ENCODE results near the gene TNKS1BP1. TPM values are rescaled to one million over a fixed set of nuclear protein-coding genes. Genes with fewer than 3 reads are reported as not detected.
"Not testable (repeated sequence)": the region's sequence is repeated elsewhere in the genome, so short reads cannot be mapped to it uniquely, and the experiment has no call there.

The TNKS1BP1 gene
- polyA plus RNA-seq (ENCODE audit: insufficient read length): 121 TPM

GRCh38 chr11:57324886-57325734 lies at the start of gene TNKS1BP1:
TSS of gene TNKS1BP1 (minus strand) at chr11:57324952. CDS start at chr11:57321885, 3,067 bp downstream.
- DNase-seq (ENCODE audit: low read depth): peak; percentile 88

- DNase-seq (ENCODE audit: low read depth): no peak
These were observed 48.4 kb upstream of the TNKS1BP1 start for GRCh38 chr11:57373146-57373545.

DNA sequence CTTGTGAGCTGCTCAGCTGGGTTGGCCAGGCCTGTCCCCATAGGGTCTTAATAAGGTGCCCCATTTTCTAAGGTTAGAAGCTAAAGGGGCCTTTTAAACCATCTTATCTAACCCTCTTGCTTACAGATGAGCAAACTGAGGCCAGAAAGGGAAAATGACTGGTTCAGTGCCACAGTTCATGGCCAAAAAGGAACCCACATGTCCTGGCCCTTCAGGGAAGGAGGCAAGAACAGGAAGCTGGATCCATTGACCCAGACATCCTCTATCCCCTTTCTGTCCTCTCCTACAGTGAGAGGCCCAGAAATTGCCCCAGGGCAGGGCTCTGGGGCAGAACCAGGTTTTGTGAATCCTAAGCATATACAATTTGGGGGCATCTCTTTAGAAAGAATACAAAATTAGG lies 46.2 kb upstream of the TNKS1BP1 start:
- no peak for DNase-seq (ENCODE audit: low read depth)

DNA sequence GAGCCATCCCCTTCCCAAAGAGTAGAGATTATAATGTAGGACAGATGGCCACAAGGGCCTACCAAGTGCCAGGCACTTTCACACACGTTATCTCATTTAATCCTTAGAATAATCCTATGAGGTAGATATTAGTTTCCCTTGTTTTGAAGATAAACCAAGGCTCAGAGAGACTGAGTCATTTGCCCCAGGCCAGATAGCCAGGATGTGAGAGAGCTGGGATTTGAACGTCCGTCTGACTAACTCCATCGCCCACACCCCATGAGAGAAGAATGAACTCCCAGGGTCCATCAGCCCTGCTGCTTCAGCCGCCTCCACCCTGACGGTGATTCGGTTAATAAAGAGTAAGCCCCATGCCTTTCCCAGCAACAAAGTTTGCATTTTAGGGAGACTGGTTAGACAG lies 45.5 kb upstream of the TNKS1BP1 start:
- DNase-seq (ENCODE audit: low read depth): no peak

DNA sequence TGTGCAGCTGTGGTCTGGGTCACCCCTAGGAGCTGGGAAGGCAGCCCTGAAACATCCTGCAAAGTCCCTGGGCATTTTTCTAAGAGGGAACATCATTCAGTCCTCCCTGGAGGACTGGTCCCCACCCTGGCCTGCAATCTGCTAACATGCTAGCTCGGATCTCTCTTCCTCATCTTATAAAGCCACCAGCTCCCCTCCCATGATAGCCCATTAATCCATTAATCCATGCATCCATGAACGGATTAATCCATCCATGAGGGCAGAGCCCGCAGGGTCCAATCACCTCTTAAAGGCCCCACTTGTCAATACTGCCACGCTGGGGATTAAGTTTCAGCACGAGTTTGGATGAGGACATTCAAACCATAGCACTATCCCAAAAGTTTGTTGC lies 44.1 kb upstream of the TNKS1BP1 start:
- no peak for DNase-seq (ENCODE audit: low read depth)

GRCh38 chr11:57368106-57368844 lies 43.5 kb upstream of the TNKS1BP1 start:
- DNase-seq (ENCODE audit: low read depth): no peak

GRCh38 chr11:57364851-57365660 lies 40.3 kb upstream of the TNKS1BP1 start:
- DNase-seq (ENCODE audit: low read depth): no peak

DNA sequence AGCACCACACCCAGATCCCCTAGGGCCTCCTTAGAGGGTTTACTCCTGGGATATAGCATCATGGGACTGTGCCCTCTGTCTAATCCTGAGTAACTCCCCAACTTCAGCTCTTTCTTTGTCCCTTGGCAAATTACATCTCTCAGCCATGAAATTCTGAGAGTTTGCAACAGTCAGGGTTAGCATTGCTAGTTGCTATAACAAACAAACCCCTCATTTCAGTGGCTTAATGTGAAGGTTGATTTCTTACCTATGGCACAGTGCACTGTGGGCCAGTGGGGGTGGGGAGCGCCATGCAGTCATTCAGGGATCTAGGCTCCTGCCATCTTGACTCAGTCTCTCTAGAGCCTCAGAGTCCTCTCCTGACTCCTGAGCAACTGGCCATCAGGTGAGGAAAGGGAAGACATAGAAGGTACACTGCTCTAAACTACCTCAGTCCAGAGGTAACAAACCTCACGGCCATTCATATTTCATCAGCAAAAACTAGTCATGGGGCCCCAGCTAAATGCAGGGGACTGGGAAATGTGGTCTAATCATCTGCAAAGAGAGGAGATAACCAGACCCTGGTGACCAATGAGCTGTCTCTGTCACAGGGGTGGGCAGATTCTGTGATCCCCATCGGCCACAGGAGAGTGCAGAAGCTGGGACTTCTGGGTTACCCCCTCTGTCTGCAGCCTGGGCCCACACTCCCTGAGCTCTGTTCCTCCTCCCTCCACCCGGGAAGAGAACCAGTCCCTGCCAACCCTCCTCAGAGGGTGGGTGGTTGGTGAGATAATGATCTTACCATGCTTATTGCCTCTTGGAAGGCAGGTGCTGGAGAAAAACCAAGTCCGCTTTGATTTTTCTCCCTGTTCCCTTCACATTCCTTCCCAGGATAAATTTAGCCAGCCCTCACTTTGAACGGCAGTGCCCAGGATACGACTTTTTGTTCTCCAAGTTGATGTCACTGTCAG lies 38.7 kb upstream of the TNKS1BP1 start:
- no peak for DNase-seq (ENCODE audit: low read depth)

DNA sequence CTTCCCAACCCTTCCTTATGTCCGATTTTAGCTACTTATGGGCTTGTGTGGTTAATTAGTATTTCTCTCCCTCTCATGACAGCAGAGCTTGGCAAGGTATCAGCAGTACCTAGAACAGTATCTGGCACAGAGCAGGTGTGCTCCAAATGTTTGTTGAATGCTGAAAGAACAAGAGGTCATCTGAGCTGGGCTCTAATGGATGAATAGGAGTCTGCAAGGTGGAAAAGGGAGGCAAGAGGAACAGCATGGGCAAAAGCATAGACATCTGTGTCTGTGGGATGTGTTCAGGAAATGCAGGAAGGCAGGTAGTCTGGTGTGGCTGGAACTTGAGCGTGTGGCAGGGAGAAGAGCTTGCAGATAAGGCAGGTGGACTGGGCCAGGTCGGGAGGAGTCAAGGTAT lies 37.2 kb upstream of the TNKS1BP1 start:
- no peak for DNase-seq (ENCODE audit: low read depth)

DNA sequence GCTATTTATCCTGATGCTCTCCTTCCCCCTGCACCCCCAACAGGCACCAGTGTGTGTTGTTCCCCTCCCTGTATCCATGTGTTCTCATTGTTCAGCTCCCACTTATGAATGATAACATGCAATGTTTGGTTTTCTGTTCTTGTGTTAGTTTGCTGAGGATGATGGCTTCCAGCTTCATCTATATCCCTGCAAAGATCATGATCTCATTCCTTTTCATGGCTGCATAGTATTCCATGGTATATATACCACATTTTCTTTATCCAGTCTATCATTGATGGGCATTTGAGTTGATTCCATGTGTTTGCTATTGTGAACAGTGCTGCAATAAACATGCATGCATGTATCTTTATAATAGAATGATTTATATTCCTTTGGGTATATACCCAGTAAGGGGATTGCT lies 36.7 kb upstream of the TNKS1BP1 start:
- DNase-seq (ENCODE audit: low read depth): not testable (repeated sequence)

DNA sequence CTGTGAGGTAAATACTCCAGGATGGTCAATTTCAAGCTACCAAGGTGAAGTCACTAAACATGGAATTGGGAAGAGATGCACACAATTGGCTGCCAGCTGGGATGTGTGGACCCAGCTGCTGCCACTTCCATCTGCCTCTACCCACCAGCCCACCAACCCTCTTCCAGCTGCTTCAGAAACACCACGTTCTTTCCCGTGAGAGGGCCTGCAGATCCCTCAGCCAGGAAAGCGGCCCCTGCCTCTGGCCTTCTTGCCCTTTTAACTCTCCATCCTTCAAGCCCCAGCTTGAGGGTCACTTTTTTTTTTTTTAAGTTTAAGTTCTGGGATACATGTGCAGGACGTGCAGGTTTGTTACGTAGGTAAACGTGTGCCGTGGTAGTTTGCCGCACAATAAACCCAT lies 36.2 kb upstream of the TNKS1BP1 start:
- DNase-seq (ENCODE audit: low read depth): no peak

DNA sequence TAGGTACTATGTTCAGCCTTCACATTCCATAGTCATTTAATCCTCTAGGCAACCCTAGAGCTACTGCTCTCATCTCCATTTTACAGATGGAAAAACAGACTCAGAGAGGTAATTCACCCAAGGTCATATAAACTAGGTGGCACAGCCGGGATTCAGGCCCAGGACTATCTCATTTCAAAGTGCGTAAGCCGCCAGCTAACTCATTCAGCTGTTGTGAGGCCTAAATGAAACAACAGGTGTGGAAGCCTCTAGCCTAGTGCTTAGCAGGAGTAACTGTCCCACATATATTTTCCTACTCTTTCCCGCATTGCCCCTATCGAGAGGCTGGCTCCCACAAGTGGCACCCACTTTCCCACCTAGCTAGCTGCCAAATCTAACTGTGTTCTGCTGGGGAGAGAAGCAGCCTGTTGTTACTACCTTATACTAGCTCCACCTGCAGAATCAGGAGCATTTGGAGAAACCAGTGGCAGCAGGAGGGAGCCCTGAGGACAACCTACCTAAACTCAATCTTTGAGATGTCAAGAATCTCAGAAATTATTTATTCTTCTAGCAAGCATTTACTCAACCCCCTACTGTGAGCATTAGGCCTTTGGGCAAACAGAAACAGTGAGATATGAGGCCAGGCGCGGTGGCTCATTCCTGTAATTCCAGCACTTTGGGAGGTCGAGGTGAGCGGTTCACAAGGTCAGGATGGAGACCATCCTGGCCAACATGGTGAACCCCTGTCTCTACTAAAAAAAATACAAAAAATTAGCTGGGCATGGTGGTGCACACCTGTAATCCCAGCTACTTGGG lies 35.3 kb upstream of the TNKS1BP1 start:
- DNase-seq (ENCODE audit: low read depth): no peak

GRCh38 chr11:57359396-57359795 lies 34.6 kb upstream of the TNKS1BP1 start:
- DNase-seq (ENCODE audit: low read depth): no peak

DNA sequence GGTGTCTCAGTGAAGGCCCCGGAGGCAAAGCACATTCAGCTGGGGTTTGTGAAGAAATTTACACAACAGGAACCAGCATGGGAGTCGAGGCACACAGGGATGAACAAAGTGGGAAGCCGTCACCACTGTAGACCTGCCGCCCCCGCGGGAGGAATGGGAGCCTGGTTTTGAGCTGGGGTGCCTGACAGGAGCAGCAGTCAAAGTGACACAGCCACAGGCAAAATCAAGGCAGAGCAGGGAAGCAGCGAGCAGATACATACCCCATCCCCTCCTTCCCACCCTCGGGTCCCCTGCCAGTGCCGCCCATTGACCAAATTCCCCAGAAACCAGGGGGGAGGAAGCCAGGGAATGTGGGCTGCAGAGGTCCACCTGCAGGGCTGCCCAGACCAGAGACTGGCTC lies 34.2 kb upstream of the TNKS1BP1 start:
- no peak for DNase-seq (ENCODE audit: low read depth)

- DNase-seq (ENCODE audit: low read depth): no peak
These were observed 33.8 kb upstream of the TNKS1BP1 start for GRCh38 chr11:57358543-57358961.

GRCh38 chr11:57357856-57358255 lies 33.1 kb upstream of the TNKS1BP1 start:
- no peak for DNase-seq (ENCODE audit: low read depth)

DNA sequence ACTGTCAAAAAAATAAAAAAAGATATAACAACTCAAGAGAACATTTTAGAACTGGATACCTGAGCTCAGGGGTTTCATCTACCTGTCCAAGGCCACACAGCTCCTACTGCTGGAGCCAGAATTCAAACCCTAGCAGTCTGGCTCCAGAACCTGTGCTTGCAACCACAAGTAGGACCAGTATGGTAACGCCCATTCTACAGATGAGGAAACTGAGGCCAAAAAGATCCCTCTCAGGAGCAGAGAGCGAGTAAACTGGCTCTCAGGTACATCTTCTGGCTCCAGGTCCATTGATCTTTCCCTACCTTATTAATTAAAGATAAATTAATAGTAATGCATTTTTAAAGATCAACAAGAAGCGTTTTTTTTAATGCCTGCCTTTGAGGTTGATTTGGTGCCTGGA lies 32.6 kb upstream of the TNKS1BP1 start:
- DNase-seq (ENCODE audit: low read depth): no peak

DNA sequence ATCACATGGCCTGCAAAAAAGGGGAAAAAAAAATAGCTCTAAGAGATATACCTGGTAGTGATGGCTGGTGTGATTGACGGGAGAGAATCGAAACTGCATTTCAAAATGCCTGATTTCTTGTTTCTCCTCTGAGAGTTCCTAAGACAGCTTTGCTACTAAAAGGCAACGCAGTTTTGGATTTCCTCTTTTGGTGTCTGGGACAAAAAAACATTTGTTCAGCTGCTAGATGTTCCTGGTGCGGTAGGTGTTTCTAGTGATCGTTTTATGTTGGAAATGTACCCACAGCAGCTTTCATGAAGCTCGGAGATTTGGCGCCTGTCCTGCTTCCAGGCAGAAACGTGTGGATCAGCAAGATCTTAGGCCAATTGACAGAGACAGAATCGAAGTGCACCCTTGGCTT lies 31.5 kb upstream of the TNKS1BP1 start:
- DNase-seq (ENCODE audit: low read depth): no peak

- DNase-seq (ENCODE audit: low read depth): no peak
These were observed 29.9 kb upstream of the TNKS1BP1 start for GRCh38 chr11:57354699-57355098.

DNA sequence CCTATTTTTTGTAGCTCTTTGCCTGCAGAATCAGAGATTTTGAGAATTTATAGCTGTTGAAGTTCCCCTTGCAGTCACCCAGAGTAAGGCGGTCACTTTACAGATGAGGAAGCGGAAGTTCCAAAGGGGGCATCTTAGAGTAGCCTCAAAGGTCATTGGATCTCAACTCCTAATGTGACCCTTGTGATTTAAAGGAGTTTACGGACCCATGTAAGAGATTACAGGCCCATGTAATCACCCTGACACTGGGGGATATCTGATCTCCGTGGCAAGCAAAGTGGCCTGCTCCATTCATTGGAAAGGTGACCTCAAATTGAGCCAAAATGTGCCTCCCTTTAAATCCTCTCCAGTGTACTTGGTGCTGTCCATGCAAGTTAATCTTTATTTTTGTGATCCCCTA lies 29.1 kb upstream of the TNKS1BP1 start:
- DNase-seq (ENCODE audit: low read depth): no peak

Measured in forelimb muscle (tissue), 1 donor.